HG02588 (cell line): ENCODE results near the gene GRHL1.

ENCODE experiments used
- ATAC-seq: cut with Tn5 transposase; IDR thresholded peaks from one replicate; pipeline ENCODE4 v1.9.1; 2021; ENCODE audit warnings: mild to moderate bottlenecking, moderate library complexity; ENCODE audit not compliant: unreplicated experiment

GRHL1 gene

DNA sequence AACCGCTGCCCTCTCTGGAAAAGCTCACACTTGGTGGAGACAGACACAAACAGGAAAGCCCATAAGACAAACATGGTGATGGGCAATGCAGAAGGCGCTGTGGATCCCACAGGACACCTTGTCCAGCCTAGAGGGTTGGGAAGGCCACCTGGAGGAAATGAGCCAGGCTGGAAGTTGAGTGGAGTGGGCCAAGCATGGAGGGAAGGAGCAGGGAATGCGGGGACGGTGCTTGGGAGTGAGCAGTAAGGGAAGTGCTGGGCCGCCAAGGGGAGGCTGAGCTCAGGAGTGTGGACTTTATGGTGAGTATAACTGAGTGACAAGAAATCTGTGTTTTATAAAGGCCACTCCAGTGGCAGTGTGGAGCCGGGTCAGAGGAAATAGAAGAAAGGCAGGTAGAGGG, 2.8 kb upstream of the GRHL1 start:
- ATAC-seq = no peak

DNA sequence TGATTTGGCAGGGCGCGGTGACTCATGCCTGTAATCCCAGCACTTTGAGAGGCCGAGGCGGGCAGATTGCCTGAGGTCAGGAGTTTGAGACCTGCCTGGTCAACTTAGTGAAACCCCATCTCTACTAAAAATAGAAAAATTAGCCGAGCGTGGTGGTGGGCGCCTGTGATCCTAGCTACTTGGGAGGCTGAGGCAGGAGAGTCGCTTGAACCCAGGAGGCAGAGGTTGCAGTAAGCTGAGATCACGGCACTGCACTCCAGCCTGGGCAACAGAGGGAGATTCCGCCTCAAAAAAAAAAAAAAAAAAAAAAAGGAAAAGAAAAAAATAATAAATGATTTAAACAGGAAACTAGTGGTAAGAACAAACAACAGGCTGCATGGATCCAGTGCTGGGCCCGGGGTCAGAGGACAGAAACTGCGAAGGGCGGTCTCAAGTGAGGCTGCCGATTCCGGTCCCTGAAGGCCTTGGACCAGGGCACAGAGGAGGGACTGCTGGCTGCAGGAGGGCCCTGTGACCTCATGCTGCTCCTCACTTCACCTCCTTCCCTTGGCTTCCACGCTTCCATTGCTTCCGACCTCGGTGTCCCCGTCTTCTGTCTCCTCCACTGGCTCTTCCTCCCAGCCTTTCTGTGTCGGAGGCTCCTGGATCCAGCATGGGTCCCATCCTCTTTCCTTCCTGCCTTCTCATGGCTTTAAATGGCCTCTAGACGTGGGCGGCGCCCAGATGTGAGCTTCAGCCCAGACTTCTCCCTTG, 2.1 kb upstream of the GRHL1 start:
- ATAC-seq = no peak

DNA sequence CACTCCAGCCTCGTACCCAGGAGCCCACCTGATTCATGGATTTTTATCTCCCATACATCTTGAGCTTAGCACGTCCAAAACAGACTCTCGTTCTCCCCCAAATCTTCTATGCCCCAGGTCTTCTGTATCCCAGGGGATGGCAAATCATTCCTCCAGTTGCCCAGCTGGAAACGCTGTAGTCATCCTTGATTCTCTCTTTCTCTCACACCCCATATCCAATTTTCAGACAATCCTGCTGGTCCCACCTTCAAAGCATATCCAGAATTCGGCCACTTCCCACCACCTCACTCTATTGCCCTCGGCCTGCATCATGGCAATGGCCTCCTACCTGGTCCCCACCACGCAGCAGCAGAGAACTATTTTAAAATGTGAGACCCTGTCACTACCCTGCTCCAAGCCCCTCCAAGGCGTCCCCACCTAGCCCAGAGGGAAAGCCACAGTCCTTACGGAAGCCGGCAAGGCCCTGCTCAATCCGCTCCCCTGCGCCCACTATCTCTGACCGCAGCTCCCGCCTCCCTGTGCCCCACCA, 1.4 kb upstream of the GRHL1 start:
- ATAC-seq = no peak

DNA sequence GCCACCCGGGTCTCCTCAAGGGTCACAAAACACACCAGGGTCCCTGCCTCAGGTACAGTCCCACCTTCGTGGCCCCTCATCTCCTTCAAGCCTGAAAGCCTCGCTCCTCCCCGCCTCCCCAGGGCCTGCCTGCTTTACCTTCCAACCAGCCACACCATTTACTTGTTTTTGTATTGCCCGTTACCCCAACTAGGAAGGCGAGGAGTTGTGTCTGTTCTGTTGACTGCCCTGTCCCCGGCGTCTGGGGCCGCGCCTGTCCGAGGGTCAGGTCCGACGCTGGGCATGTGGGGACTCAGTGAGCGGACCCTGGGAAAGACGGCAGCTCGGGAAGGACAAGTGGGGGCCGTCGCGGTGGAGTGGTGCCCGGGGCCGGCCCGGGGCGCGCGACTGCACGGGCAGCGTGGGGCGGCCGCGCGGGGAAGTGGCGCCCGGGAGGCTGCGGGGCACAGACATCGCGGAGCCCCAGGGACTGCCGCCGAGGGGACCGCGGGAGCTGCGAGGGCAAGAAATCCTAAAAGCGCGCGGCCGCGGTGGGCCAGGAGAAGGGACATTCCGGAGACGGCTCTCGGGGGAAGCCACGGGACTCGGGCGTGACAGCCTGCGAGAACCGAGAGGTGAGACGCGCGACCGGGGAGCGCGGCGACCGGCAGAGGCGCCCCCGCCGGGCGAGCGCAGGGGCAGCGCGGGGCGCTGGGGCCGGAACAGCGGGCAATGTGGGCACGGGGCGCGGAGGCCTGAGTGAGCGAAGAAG, 797 bp upstream of the GRHL1 start:
- ATAC-seq = peak; percentile 43

DNA sequence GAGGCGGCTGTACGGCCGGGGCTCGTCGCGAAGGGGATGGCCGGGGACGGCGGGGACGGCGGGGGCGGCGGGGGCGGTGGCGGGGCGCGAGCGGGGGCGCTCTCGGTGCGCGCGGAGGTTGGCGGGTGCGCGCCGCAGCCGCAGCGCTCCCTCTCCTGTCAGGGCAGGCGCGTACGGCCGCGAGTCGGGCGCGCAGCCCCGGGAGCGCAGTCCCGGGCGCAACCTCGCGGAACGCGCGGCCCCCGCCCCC, 296 bp upstream of the GRHL1 start:
- ATAC-seq = no peak

DNA sequence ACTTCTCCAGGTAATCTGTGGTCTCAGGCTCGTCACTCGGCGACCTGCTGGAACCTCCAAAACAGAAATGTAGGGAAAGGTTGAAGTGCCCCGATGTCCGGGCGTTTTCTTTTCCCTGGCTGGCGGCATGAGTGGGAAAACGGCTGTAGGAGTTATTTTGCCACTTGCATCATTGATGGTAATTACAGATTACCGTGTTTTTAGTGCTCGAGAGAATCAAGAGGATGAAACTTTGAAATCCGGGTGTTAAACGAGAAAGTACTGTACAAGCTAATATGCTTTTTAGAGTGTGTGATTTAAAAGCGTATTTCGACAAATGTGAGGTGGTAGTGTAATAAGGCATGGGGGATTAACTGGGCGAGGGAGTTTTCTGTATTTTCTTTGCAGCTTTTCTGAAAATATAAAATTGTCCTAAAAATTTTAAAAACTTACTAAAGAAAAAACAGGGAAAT, 819 bp downstream of the GRHL1 start:
- no peak for ATAC-seq

DNA sequence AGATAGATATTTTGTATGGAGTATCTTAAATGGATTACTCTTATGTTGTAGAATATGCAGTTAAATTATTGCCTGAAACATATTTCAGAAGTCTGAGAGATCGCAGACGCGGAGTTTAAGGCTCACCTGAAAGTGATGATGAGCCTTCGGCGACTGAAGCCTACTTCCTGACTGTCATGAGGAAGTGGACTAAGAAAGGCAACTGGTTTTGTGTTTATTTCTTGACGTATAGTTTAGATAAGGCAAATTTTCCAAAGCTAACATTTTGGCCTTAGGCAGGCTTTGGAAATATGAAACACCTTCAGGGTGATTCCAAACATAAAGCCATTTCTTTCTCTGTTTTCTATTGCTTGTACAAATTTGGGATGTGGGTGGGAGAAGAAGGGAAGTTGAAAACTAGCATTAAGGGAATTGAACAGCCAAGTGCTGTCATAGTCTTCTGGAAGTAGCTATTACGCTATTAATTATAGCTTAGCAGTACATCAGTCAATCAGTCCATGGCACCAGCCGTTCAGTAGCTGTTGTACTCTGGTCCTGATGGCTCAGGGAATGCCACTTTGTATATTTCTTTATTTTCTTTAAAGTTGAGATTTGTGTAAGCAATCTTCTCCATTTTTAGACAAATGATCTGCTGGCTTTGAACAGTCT, 1.5 kb downstream of the GRHL1 start:
- ATAC-seq = no peak

DNA sequence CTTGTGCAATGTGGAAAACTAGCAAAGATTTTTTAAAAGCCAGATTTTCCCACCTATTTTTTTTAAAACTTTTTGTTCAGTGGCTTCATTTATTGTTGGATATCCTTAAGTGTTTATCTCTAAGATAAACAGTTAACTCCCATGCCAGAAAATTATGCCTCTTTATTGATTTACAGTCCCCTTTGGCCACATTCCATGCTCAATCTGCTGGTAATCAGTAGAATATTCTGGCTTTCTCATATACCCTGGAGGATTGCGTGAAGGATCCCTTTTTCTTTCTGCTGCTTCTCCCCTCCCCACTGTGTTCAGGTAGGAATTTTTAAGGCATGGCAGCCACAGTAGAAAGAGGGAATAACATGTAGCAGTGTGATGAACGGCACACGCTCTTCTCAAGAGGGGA, 2.6 kb downstream of the GRHL1 start:
- no peak for ATAC-seq

DNA sequence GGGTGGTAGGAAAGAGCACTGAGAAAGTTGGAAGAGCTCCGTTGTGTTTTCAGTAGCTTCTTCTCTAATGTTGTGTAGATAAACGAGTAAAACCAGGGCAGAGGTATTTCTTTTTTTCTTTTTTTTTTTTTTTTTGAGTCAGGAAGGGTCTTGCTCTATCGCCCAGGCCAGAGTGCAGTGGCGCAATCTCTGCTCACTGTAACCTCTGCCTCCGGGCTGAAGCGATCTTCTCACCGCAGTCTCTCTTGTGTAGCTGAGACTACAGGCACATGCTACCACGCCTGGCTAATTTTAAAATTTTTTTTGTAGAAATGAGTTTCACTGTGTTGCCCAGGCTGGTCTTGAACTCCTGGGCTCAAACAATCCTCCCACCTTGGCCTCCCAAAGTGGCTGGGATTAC, 6.6 kb downstream of the GRHL1 start:
- no peak for ATAC-seq

DNA sequence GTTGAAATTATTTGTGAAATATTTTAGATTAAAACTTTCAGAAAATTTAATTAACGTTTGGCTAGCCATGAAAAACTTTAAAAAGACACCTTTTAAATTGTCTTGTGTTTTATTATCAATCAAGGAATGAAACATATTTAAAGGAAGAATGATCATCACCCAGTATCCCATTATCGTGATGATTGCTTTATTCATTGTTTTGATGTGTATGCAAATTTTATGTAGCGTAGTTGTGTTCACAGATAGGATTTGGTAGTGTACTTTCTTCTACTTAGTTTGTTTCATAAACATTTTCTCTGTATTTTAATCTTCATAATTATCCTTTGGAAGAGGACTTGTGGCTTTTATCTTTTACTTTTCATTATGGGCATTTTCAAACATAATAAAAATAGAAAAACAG, 7.8 kb downstream of the GRHL1 start:
- no peak for ATAC-seq

DNA sequence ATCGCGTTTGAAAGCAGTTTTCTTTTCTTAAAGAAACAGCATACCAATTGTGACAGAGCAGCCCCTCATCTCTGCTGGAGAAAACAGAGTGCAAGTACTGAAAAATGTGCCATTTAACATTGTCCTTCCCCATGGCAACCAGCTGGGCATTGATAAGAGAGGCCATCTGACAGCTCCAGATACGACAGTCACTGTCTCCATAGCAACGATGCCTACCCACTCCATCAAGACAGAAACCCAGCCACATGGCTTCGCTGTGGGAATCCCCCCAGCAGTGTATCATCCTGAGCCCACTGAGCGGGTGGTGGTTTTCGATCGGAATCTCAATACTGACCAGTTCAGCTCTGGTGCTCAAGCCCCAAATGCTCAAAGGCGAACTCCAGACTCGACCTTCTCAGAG, 9.5 kb downstream of the GRHL1 start:
- no peak for ATAC-seq

DNA sequence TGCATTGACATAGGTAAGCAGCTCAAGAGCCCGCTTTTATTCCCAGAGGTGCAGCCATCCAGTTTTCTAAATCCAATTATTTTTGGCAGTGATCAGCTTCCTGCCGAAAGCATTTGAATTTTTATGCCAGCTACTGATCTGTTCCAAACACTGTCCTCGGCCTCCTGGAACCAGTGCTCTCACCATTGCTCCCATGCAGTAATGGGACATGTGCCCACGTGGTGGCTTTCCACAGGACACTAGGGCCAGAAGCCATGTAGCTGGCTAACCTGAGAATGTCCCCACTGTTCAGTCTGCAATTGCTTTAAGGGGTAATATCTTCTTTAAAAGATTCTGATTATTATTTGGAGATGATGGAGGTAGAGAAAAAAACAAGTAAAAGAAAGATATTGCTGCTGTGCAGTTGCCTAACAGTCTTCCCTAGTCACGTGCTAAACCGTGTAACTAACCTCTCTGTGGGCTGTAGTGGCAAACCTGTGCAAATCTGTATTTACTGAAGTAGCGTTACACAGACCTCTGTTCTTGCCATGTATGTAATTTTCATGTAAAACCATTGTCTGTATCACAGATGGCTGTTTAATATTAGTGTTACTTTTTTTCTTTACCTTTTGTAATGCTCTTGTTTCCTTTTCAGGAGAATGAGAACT, 13.0 kb downstream of the GRHL1 start:
- no peak for ATAC-seq

DNA sequence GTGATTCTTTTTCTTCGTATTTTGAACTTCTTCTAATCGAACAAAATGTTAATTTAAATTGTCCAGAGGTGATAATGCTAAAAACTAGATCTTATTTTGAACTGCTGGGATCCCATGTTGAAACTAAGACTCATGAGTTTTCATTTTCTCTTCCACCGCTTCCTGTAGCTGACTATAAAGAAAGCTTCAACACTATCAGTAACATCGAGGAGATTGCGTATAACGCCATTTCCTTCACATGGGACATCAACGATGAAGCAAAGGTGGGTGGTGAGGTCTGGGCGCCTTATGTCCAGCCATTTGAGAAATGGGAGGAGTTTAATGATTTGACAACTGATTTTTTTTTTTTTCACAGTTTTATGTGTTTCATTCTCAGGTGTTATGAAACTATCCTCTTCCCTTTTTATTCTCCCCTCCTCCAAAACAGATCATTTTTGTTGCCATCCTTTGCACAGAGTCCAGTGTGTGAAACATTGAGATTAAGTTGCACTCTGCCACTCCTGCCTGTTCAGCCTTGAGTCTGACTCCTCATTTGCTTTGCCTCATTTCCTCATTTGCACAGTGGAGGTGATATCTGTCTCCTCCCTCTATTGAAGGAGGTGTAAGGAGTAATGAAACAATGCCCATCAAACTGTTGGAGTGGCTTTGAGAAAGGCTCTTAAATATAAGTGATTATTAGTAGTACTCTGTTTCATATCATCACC, 13.8 kb downstream of the GRHL1 start:
- no peak for ATAC-seq

DNA sequence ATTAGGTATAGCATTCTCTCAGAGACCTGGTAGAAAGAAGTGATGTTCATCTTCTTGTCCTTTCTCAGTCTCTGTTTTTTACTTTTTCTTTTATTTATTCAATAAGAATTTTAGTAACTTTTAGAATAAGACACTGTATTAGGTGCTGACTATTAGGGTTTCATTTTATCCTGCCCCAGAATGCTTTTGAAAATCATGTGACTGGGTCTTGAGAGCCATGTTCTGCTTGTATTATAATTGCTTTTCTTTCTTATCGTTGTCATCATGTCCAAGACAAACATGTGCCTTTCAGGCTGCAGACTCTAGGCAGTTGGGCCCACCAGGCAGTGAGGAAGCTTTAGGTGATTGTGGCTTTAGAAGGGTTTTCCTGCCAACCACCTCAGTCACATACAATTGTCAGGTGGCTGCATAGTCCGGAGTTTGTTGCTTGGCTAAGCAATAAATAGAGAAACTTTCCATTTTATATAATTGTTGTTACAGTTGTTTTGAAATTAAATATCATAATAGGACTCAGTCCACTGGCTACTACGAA, 15.1 kb downstream of the GRHL1 start:
- no peak for ATAC-seq

DNA sequence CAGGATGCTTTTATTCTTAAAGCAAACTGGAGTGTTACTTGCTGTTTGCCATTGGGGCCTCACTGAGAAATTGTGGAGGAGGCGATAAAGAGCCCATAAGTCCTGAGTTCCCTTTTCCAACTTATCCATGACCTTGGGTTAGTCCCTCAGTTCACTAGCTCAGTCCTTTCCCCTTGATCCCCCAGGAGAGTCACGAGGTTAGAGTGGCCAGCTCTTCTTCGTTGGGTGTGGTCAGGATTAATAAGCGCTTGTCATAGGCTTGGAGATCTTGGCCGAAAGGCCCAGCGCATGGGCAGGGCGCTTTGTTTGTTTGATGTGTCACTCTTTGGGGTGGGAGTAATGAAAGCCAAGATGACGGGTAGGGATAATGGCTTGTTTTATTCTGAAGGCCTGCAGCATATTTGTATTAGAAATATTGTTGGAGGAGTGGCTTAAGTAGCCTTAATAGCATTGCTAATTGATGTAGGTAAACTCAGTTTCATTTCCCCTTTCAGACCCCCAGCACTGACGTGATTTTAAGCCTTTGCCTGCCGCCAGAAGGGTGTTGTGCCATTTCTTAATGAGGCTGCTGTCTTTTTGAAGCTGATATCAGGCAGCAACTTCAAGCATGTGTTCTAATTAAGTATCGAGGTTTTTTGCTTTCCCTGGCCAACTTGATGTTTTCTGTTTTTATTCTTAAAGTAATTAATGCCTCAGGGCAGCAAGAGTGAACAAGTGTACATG, 15.7 kb downstream of the GRHL1 start:
- ATAC-seq = no peak

DNA sequence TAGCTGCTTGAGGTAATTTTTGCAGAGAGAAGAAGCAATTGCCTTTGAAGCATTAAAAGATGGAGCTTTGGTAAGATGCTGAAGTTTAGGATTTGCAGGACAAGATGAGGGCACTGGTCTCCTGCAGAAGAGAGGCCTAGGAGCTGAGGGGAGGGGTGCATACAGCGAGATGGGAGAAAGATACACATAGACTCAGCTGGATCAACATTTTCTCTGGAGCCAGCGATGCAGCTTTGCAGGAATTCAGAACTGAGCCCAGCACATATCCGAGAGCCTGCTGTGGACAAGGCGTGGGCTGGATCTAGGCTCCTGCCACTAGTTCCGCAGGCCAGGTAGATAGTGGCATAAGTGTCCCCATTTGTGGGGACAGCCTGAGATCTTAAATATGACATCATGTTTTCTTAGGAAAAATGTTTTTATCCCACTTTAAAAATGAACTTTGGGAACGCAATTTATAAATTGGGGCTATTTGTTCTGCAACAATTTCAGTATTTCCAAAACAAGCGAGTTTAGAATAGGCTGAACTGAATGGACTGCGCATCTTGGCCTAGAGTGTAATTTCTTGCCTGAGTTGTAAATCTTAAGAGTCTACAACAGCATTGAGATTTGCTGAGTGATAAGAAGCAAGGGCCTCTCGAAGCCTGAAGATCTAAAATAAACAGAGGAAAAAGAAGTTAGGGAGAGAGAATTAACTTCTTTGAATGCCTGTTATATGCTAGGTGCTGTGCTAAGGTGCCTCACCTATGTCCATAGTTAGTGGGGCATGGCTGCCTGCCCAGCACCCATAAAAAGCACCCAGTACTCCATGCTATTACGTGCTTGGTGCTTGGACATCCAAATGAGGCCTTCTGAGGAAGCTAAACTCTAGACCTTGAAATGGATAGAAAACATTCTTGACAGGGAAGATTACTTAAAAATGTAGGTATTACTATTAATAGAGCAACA, 17.3 kb downstream of the GRHL1 start:
- ATAC-seq = no peak

DNA sequence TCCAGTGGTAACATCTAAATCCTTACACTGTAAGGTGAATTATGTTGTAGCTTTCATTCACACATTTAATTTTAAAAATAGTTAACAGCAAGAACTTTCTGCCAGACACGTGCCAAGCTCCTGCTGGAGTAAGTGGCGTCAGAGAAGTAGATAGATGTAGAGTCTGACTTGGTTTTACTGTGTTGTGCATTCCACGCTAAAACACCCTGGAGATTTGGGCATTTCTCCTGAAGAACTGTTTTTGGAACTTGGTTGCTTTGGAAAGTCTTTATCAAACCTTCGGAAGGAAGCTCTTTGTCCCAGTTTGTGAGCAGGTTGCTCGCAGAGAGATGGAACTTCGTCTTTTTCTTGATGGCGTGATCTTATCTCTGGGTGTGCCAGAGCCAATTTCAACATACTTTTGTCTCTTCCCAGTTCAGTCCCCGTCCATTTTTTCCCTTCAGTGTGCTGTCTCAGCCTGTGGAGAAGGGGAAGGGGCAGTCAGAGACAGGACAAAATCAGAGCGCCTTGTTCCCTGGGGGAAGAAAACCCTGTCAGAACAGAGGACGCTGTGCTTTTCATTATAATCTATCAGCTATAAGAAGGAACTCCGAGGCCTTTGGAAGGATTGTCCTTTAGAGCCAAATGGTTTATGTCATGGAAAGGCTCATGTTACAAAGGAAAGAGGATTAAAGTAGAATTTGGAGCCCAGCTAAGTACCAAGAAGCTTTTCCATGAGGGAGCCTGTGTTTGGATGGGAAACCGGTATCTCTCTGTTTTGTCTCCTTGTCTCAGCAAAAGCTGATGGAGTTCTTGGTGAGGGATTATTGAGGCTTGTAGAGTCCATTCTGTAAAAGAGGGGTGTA, 18.9 kb downstream of the GRHL1 start:
- ATAC-seq = no peak
